GM12878 (cell line): Measurements from ENCODE around the gene LKAAEAR1.

Experiments used
- ELK1 ChIP-seq: IDR thresholded peaks from 2 replicates; pipeline ENCODE4 v1.6.1; 2012; ENCODE audit warnings: low read depth, low read length, improper control_type of control experiment
- EZH2 ChIP-seq: IDR thresholded peaks from 2 replicates; pipeline ENCODE4 v1.6.1; 2012; ENCODE audit warnings: low read depth, mild to moderate bottlenecking, control low read depth, inconsistent platforms, low read length, borderline replicate concordance; ENCODE audit not compliant: control insufficient read depth
- FOXM1 ChIP-seq: IDR thresholded peaks from 2 replicates; pipeline ENCODE4 v1.6.1; 2012; ENCODE audit warnings: low read depth, mild to moderate bottlenecking, inconsistent platforms, low read length, moderate library complexity
- NRF1 ChIP-seq: conservative IDR thresholded peaks from 2 replicates; pipeline ENCODE4 v1.6.1; 2011; ENCODE audit warnings: mild to moderate bottlenecking, low read depth, low read length, improper control_type of control experiment
- POLR2A ChIP-seq: IDR thresholded peaks from 2 replicates; pipeline ENCODE4 v1.6.1; 2011; ENCODE audit warnings: low read depth, mild to moderate bottlenecking, low read length

DNA sequence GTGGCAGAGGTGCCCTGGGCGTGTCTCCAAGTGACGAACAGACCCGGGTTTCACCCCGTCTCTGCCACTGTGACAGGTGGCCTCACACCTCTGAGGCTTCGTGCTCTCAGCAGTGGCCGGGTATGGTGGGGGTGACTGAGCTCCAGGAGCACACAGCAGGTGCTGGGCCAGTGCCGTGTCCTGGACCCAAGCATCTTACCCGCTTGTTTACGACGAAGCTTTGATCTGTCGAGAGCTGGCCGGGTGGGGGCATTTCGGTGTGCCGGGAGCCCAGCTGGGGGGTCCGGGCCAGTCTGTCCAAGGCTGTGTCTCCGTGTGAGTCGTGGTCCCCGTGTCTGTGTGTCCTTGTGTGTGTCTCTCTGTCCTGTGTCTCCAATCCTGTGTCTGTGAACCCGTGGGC is 7.1 kb upstream of the LKAAEAR1 start:
- TF ChIP-seq EZH2: no peak
- TF ChIP-seq POLR2A: no peak
- TF ChIP-seq FOXM1: no peak
- no peak for TF ChIP-seq ELK1
- TF ChIP-seq NRF1: no peak
